HG03558 (cell line): ENCODE data around the gene GOLGA2.

Experiments used
- ATAC-seq: cut with Tn5 transposase; IDR thresholded peaks from one replicate; pipeline ENCODE4 v1.9.1; 2021; ENCODE audit warnings: moderate number of reproducible peaks; ENCODE audit not compliant: unreplicated experiment; ENCODE audit errors: extremely low read depth

The GOLGA2 gene

DNA sequence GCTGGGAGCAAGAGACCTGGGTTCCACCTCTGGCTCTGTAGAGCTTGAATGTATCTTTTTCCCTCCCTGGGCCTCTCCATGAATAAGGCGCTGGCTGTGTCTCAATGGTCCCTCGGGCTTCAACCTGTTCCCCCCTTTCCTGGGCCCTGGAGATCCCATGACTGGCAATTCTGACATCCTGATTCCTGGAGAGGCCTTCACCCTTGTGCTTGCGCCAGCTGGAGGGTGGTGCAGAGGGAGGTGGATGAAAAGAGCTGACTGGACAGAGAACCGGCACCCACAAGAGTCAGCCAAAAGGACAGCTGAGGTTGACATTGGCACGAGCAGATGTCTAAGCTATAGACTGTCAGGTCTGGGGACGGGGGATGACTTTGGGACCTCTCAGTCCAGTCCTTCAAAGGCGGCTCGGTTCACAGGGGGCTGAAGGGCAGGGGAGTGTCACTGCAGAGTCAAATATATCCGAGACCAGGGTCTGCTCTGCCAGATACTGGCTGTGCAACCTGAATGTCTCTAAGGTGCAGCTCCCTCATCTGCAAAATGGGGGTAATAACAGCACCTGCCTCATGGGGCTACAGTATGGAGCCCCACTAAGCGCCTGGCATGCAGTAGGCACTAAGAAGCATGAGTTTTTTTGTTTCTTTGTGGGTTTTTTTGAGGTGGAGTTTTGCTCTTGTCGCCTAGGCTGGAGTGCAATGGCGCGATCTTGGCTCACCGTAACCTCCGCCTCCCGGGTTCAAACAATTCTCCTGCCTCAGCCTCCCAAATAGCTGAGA is 58.8 kb downstream of the GOLGA2 start:
- no peak for ATAC-seq

DNA sequence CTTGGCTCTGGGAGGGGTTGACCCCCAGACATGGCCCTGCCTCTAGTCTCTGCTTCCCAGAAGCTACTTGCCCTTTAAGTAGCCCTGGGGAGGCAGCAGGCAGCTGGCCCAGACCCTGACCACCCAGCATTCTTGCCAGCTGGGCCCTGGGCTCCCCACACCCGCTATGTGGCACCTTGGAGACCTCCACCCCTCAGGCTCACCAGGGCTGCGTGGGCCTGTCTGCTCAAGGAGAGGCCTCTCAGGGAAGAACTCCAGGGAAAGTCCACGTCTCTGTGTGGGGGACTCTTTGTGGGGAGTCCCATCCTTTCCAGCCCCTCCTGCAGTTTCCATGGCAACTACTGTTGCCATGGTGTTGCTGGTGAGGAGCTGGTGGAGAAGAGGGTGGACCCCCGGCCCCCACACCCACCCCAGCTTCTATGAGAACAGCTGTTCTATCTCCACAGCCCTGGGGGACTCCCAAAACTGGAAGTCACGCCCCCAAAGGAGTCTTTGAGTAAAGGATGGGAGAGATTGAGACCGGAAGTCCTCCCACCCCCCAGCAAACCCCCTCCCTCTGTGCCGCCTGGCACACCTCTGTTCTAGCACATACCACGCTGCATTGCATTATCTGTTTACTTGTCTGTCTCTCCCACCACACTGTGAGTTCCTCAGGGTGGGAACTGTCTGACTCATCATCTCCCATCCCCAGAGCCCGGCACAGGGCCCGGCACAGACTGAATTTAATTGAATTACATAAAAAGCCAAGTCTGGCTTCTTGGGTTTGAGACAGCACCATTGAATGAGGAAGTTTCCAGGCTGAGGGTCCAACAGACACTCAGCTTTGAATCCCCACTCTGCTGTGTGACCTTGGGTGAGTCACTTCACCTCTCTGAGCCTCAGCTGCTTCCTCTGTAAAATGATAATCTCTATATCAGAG is 60.1 kb downstream of the GOLGA2 start:
- no peak for ATAC-seq

DNA sequence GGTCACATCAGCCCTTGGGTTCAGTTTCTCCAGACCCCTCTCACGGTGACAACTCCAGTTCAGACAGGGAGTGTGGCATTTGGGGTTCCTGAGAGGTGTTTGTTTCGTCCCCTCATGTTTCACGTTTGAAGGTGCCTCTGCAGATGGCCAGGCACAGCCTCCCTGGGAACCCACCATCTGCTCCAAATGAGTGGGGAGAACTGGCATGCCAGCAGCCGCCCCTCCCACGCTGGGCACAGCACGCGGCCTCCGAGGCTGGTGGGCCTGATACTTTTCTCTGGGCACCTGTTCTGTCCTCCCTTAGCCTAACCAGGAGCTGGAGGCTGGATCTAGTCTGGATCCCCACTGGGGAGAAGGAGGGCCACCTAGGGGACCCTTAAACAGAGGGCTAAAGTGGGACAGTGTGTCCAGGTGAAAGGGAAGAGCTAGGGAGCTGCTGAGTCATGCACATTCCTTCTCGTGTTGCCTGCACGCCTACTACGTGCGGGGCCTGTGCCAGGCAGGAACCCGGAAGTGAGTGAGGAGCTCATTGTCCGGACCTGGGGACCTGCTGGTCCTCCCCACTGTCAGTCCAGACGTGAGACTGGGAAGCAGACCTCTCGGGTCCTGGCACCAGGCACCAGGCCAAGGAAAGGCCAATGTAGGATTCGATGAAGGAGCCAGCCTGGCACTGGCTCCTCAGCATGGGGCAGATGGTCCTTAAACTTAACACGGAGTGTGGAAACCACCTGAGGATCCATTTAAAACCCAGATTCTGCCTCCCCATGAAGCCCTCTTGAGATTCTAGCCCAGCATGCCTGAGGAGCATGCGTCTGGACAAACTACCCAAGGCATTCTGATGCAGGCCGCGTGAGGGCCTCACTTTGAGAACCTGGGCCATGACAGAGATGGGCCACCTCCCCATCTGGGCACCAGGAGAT is 61.0 kb downstream of the GOLGA2 start:
- no peak for ATAC-seq

DNA sequence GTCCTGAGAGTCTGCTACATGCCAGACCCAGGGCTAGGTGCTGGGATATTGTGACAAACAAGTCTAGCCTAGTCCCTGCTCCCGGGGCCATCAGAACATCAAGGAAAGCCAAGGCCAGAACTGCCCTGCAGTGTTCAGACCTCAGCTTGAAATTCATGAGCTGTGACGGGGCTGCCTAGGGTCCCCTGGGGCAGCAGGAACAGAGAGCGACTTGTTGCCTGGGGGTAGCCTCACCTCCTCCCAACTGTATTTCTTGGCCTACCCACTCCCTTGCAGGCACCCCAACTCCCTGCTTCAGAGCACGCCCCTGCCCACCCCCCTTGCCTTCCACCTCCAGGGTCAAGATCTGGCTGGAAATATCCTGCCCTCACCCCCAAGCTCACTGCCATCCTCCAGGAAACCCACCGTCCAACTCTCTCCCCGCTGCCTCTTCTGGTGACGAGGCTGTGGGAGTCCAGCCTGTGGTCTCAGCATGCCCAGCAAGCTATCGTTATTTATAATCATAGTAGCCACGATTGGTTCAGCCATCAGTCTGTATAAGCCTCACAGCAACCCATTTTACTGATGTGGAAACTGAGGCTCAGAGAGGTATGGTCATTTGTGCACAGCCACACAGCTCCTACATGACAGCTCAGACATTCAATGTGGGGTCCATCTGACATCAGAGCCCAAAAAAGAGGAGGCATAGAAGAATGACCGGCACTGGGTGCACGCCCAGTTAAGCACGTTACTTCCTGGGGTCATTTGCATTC is 61.9 kb downstream of the GOLGA2 start:
- no peak for ATAC-seq

DNA sequence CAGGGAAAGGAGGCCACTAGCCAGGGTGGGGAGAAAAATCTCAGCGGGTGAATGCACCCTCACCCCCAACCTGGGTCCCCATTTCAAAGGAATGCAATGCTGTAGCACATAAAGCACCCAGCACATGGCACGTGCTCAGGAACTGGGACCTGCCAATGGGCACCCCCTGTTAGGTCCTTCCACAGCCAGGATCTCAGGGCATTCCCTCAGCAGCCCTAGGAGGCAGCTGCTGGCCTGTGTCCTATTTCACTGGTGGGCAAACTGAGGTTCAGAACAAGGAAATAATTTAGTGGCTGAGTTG is 63.9 kb downstream of the GOLGA2 start:
- no peak for ATAC-seq

DNA sequence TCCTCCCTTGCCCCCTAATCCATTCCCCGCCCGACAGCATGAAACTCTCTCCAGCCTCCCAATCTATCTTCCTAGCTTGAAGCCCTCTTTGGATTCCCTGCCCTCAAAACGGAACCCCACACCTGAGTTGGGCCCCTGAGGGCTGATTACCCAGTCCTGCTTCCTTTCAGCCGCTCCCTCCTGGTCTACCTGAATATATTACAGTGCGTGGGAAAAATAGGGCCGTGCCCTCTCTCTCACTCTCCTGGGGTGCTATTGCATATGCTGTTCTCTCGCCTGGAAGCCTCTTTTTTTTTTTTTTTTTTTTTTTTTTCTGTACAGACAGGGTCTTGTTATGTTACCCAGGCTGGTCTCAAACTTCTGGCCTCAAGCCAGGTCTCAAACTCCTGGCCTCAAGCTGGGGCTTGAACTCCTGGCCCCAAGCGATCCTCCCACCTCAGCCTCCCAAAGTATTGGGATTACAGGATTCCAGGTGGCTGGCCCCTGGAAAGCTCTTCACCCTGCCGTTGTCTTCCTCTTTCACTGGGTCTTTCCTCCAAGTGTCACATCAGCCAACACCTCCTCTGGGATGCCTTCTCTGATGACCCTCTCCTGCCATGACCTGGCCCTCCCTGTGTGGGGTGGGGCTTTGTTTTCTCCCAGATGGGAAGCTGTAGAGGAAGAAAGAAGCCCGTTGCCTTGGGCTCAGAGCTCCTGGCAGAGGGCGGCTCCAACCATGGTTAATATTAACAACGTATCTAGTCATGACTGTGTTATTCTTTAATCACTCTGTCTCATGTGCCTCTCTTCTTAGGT is 64.4 kb downstream of the GOLGA2 start:
- no peak for ATAC-seq

DNA sequence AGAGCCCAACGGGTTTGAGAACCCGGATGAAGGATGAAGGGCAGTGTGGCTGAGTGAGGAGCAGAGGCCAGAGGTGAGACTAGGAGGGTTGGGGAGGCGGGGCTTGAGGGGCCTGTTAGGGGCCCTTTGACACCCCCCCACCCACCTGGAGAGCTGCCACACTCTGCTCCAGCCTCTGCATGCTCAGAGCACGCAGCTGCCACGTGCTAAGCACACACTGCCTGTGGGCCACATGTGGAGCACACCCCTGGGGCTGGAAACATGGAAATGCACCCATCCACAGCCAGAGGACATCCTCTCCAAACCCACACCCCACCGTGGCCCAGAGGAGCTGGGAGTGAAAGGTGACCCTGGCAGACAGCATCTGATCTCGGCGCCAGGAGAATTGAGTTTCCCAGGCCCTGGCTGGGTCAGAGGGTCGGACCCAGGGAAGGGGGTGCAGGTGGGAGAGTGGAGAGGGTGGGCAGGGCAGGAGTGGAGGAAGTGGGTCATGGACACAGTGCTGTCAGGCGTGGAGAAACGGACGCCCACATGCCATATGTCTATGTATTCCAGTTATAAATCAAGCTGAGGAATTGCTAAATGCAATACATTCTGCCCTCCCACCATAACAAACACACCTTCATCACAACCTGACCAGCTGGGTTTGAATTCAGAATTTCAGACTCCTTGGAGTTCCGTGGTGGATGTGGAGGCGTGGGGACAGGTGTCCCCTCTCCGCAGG is 66.7 kb downstream of the GOLGA2 start:
- ATAC-seq, result no peak

DNA sequence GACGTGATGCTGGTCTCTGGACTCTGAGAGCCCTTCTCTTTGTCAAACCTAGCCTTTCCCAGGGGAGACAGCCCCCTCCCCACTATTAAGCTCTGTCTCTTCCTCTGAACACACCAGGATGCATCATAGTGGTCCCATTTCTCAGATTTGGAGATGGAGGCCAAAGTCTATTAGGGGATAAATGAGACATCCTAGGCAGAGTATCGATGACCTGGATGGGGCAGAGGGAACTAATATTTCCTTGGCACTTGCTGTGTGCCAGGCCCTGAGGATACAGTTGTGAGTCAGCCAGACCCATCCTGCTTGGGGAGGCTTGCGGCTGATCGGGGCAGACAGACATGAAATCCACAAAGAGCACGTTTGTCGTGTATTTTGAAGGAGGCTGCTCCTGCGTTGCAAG is 67.4 kb downstream of the GOLGA2 start:
- no peak for ATAC-seq

DNA sequence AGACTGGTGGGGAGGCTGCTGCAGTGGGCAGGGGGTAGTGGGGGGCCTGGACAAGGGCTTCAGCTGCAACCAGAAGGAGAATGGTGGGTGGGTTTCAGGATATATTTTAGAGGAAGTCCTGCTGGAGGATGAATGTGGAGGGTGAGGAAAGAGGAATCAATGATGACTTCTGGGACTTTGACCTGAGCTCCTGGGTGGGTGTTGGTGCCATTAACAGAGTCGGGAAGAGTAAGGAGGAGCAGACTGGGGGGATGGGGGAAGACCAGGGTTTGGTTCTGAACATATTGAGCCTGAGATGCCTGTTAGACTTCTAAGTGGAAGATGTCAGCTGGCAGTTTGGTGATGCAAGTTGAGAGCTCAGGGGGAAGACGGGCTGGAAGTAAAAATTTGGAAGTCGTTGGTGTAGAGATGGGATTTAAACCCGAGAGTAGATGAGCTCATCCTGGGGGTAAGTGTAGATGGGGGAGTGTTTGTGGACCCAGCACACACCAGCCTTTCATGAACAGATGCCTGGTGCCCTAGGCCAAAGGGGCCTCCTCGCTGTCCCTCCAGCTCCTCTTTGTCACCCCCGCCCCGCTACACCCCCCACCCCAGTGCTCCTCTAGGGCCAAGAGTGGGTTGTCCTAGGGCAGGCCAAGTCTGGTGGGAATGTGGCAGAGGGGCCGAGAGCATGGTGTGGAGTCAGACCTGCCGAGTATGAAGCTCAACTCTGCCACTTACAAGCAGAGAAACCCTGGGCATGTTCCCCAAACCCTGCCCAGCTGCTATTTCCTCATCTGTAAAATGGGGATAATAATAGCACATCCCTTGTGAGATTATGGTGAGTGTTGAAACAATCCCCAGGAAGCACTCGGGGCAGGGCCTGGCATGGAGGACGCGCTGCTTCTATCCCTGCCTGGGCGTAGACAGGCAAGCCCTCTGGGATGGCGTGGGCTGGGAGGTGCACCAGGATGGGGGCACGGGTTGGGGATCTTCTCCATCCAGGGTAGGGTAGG is 68.6 kb downstream of the GOLGA2 start:
- no peak for ATAC-seq

DNA sequence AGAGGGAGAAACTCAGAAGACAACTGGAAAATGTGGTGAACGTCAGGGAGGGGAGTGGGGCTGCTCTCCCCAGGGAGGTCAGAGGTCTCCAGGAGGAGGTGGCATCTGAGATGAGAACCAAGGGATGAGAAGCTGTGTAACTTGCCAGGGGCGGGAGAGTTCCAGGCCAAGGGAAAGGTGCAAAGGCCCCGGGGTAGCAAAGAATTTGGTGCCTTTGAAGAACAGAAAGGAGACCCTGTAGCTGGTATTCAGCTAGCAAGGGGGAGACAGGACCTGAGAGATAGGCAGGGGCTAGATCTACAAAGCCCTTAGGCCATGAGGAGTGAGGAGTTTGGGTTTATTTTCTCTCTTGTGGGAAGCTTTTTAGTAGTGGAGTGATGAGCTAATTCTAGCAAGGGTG is 69.3 kb downstream of the GOLGA2 start:
- no peak for ATAC-seq
